A549 (cell line): ENCODE data around the gene CD22. TPM values are rescaled to one million over a fixed set of nuclear protein-coding genes. Genes with fewer than 3 reads are reported as not detected.

Experiments used
- ATAC-seq, 2 experiments: fragments of 200-7000 bp in 1 of 2; fragments of >200 bp in 1 of 2; cut with Nextera tagmentation in 1 of 2; cut with Tn5 transposase in 1 of 2; 3 replicates each; pipeline versions ENCODE4 v1.8.0 to v1.9.1; 2018 to 2020; ENCODE audit warnings: mild to moderate bottlenecking in 1 of 2, moderate library complexity in 1 of 2
- CTCF ChIA-PET: fragments of 300-600 bp; sonication (Branson Sonifier 250); formaldehyde crosslinking; extraction: SDS; loops from one replicate; lab custom pipeline; 2021; ENCODE audit warnings: antibody characterized with exemption, inconsistent platforms; lab: Yijun Ruan, JAX
- POLR2A ChIA-PET: fragments of 350-600 bp; formaldehyde crosslinking; extraction: SDS; loops from one replicate; lab custom pipeline; 2021; ENCODE audit warnings: antibody characterized with exemption, inconsistent platforms; lab: Yijun Ruan, JAX
- DNase-seq, 2 experiments: peaks; one replicate each; pipeline versions ENCODE4 v3.0.0 to v3.0.0-alpha.2; 2011 to 2016; ENCODE audit warnings: low read depth in 1 of 2, low spot score in 1 of 2
- FAIRE-seq: peaks from 2 replicates; lab custom pipeline; 2011; peaks lifted over from hg19 to GRCh38; lab: Jason Lieb, UNC
- H3K27ac ChIP-seq, 2 experiments: fragments of >200 bp; sonication (Bioruptor Twin); formaldehyde crosslinking; 3 replicates each; pipeline ENCODE4 v1.5.1; 2016 to 2017
- H3K4me1 ChIP-seq: fragments of >200 bp; sonication (Bioruptor Twin); formaldehyde crosslinking; 3 replicates; pipeline ENCODE4 v1.6.1; 2016
- H3K4me2 ChIP-seq: fragments of >200 bp; sonication (Bioruptor Twin); formaldehyde crosslinking; 3 replicates; pipeline ENCODE4 v1.6.1; 2016
- H3K4me3 ChIP-seq: fragments of >200 bp; sonication (Bioruptor Twin); formaldehyde crosslinking; 3 replicates; pipeline ENCODE4 v1.5.1; 2016
- H3K9me3 ChIP-seq: fragments of >200 bp; sonication (Bioruptor Twin); formaldehyde crosslinking; 3 replicates; pipeline ENCODE4 v1.6.1; 2016
- CHD4 ChIP-seq: fragments of 200-600 bp; sonication (generic); IDR thresholded peaks from 2 replicates; pipeline ENCODE4 v1.6.1; 2016; ENCODE audit warnings: antibody characterized with exemption, mild to moderate bottlenecking, borderline replicate concordance
- EHMT2 ChIP-seq: fragments of 200-600 bp; sonication (generic); IDR thresholded peaks from 2 replicates; pipeline ENCODE4 v1.6.1; 2016; ENCODE audit warnings: antibody characterized with exemption, low read depth, mild to moderate bottlenecking, moderate library complexity
- HEYL ChIP-seq: fragments of 250-450 bp; sonication (Bioruptor Pico); IDR thresholded peaks from 2 replicates; pipeline ENCODE4 v1.8.0; 2021; ENCODE audit warnings: mild to moderate bottlenecking, moderate library complexity
- HOXA7 ChIP-seq: fragments of 250-450 bp; sonication (Bioruptor Pico); IDR thresholded peaks from 2 replicates; pipeline ENCODE4 v1.5.0; 2020; ENCODE audit warnings: mild to moderate bottlenecking, moderate library complexity
- JUN ChIP-seq, 2 experiments: fragments of >200 bp; sonication (Bioruptor Twin); formaldehyde crosslinking; IDR thresholded peaks; 2 replicates in 1 of 2; 3 replicates in 1 of 2; pipeline ENCODE4 v1.6.1; 2016 to 2017
- KDM5A ChIP-seq: fragments of 200-600 bp; sonication (generic); IDR thresholded peaks from 2 replicates; pipeline ENCODE4 v1.6.1; 2016; ENCODE audit warnings: antibody characterized with exemption, mild to moderate bottlenecking
- NFE2L2 ChIP-seq: fragments of 150-350 bp; conservative IDR thresholded peaks from 2 replicates; pipeline ENCODE4 v1.6.1; 2014; ENCODE audit warnings: low read length
- NPAS2 ChIP-seq: fragments of 250-450 bp; sonication (Bioruptor Pico); IDR thresholded peaks from 2 replicates; pipeline ENCODE4 v1.8.0; 2022; ENCODE audit warnings: mild to moderate bottlenecking, moderate library complexity, borderline replicate concordance
- NR3C1 ChIP-seq: fragments of >200 bp; sonication (Bioruptor Twin); formaldehyde crosslinking; IDR thresholded peaks from 3 replicates; pipeline ENCODE4 v1.6.1; 2017
- RAD21 ChIP-seq, 2 experiments: fragments of >200 bp in 1 of 2; sonication (Bioruptor Twin) in 1 of 2; formaldehyde crosslinking in 1 of 2; IDR thresholded peaks in 1 of 2; conservative IDR thresholded peaks in 1 of 2; 2 replicates in 1 of 2; 3 replicates in 1 of 2; pipeline ENCODE4 v1.6.1; 2012 to 2018; ENCODE audit warnings: inconsistent platforms in 1 of 2
- RARB ChIP-seq: fragments of 250-450 bp; sonication (Bioruptor Pico); IDR thresholded peaks from 2 replicates; pipeline ENCODE4 v1.8.0; 2021; ENCODE audit warnings: mild to moderate bottlenecking, moderate library complexity
- RCOR1 ChIP-seq: fragments of 150-350 bp; IDR thresholded peaks from 2 replicates; pipeline ENCODE4 v1.6.1; 2014; ENCODE audit warnings: antibody characterized with exemption, low read length, low read depth
- ZC3H11A ChIP-seq: fragments of 450-650 bp; IDR thresholded peaks from 2 replicates; pipeline ENCODE4 v1.6.1; 2014; ENCODE audit warnings: antibody characterized with exemption, mild to moderate bottlenecking
- ZNF302 ChIP-seq: fragments of 250-450 bp; sonication (Bioruptor Pico); IDR thresholded peaks from 2 replicates; pipeline ENCODE4 v1.9.0; 2021; ENCODE audit warnings: inconsistent platforms, mild to moderate bottlenecking, moderate library complexity
- ZSCAN20 ChIP-seq: fragments of 250-450 bp; sonication (Bioruptor Pico); IDR thresholded peaks from 2 replicates; pipeline ENCODE4 v1.8.0; 2022; ENCODE audit warnings: mild to moderate bottlenecking, moderate library complexity
- WGBS: methylation state at CpG from one replicate; pipeline ENCODE4 v1.1.6; 2017; ENCODE audit errors: missing lambda C conversion rate; 5-methylcytosine and 5-hydroxymethylcytosine counted together
- polyA plus RNA-seq, 4 experiments: library from polyadenylated mRNA; depleted of rRNA in 3 of 4; stranded (reverse); fragments of >200 nt; fragmentation: RNase III in 1 of 4; extraction: RNeasy Plus Mini Kit Qiagen cat#74134 plus additional on column Dnase treatment in 1 of 4; gene quantifications; 2 replicates in 3 of 4; 3 replicates in 1 of 4; pipeline ENCODE4 v1.2.3, GENCODE V29; 2011 to 2017
- TF ChIP-seq, protein P1 (sequence below): IDR thresholded peaks from 2 replicates; pipeline ENCODE4 v1.6.1; 2012
- TF ChIP-seq, protein P2 (sequence below): fragments of 200-600 bp; sonication (generic); IDR thresholded peaks from 2 replicates; pipeline ENCODE4 v1.6.1; 2016; ENCODE audit warnings: antibody characterized with exemption, mild to moderate bottlenecking, moderate library complexity
- TF ChIP-seq, protein P3 (sequence below): fragments of >200 bp; sonication (Bioruptor Twin); formaldehyde crosslinking; IDR thresholded peaks from 3 replicates; pipeline ENCODE4 v1.5.1; 2016
- TF ChIP-seq, protein P4 (sequence below): IDR thresholded peaks from 2 replicates; pipeline ENCODE4 v1.6.1; 2012
- TF ChIP-seq, protein P5 (sequence below): fragments of 150-350 bp; IDR thresholded peaks from 2 replicates; pipeline ENCODE4 v1.6.1; 2014; ENCODE audit warnings: low read depth, mild to moderate bottlenecking, low read length

The CD22 gene
- polyA plus RNA-seq, 2 of the 4 experiments (the other 2 are of a cell fraction), result 0.05 to 0.14 TPM

DNA sequence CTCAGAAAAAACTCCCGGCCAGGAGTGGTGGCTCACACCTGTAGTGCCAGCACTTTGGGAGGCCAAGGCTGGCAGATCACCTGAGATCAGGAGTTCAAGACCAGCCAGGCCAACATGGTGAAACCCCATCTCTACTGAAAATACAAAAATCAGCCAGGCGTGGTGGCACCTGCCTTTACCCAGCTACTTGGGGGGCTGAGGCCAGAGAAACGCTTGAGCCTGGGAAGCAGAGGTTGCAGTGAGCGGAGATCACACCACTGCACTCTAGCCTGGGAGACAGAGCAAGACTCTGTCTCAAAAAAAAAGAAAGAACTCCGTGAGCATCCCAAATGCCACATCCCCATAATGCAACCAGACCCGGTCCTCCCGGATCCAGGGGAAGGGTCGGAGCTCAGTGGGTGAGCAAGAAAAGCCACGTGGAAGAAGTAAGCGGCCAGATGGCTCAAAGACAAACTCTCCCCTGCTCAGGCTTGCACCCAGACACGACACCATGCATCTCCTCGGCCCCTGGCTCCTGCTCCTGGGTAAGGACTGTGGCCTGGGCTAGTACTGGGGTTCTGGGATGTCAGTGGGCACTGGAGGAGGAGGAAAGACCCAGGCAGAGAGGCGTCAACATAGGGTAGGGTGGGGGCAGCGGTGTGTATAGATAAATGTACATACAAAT is 2.7 kb downstream of the CD22 start:
- CTCF ChIA-PET, result interaction anchor here (0.6 to 3.0 kb wide), 6 partner anchors 8 to 163 kb away, joined by 3 to 16 read pairs (median 4); no protein-coding TSS in a partner anchor
- WGBS, result 21% methylated on average over 14 of the region's 14 CpGs

DNA sequence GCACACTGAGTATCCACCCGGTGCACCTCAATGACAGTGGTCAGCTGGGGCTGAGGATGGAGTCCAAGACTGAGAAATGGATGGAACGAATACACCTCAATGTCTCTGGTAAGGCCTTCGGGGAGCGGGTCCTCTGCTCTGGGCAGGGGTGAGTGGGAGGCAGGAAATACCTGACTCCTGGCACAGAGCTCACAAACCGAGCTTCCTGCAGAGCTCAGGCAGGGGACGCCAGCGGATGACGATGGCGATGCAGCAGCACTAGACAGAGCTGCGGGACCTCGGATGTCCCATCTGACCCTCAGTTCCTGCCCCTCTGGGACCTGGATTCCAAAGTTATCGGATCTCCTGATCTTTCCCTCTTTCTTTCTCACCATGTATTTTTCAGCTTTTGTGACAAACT is 3.8 kb downstream of the CD22 start:
- Histone ChIP-seq H3K9me3 (no peaks in the 10 kb centered on the region), H3K4me2 (no peak overlapping the region), H3K4me3 (no peak overlapping the region), H3K4me1 (no peaks in the 10 kb centered on the region), H3K27ac (no peak overlapping the region)
- ATAC-seq (no peak), FAIRE-seq (no peak), DNase-seq (no peak)
- ChIA-PET POLR2A (no interaction called here), CTCF (interaction anchor here (0.8 to 3.7 kb wide), 9 partner anchors 9 to 288 kb away, joined by 3 to 24 read pairs (median 4); no protein-coding TSS in a partner anchor)
- 59% methylated on average over 12 of the region's 12 CpGs for WGBS
- no peak for TF ChIP-seq NPAS2
- no peak for TF ChIP-seq NFE2L2
- TF ChIP-seq, protein P1, sequence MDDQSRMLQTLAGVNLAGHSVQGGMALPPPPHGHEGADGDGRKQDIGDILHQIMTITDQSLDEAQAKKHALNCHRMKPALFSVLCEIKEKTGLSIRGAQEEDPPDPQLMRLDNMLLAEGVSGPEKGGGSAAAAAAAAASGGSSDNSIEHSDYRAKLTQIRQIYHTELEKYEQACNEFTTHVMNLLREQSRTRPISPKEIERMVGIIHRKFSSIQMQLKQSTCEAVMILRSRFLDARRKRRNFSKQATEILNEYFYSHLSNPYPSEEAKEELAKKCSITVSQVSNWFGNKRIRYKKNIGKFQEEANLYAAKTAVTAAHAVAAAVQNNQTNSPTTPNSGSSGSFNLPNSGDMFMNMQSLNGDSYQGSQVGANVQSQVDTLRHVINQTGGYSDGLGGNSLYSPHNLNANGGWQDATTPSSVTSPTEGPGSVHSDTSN, result no peak
- TF ChIP-seq, protein P2, sequence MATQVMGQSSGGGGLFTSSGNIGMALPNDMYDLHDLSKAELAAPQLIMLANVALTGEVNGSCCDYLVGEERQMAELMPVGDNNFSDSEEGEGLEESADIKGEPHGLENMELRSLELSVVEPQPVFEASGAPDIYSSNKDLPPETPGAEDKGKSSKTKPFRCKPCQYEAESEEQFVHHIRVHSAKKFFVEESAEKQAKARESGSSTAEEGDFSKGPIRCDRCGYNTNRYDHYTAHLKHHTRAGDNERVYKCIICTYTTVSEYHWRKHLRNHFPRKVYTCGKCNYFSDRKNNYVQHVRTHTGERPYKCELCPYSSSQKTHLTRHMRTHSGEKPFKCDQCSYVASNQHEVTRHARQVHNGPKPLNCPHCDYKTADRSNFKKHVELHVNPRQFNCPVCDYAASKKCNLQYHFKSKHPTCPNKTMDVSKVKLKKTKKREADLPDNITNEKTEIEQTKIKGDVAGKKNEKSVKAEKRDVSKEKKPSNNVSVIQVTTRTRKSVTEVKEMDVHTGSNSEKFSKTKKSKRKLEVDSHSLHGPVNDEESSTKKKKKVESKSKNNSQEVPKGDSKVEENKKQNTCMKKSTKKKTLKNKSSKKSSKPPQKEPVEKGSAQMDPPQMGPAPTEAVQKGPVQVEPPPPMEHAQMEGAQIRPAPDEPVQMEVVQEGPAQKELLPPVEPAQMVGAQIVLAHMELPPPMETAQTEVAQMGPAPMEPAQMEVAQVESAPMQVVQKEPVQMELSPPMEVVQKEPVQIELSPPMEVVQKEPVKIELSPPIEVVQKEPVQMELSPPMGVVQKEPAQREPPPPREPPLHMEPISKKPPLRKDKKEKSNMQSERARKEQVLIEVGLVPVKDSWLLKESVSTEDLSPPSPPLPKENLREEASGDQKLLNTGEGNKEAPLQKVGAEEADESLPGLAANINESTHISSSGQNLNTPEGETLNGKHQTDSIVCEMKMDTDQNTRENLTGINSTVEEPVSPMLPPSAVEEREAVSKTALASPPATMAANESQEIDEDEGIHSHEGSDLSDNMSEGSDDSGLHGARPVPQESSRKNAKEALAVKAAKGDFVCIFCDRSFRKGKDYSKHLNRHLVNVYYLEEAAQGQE, result no peak
- no peak for TF ChIP-seq HEYL (CRISPR knock-in tag)
- no peak for TF ChIP-seq RCOR1
- TF ChIP-seq RAD21 (conservative IDR thresholded peaks at IDR 0.05 in 1 of 2, IDR thresholded peaks at IDR 0.05 in 1 of 2), result no peak
- TF ChIP-seq, protein P3, sequence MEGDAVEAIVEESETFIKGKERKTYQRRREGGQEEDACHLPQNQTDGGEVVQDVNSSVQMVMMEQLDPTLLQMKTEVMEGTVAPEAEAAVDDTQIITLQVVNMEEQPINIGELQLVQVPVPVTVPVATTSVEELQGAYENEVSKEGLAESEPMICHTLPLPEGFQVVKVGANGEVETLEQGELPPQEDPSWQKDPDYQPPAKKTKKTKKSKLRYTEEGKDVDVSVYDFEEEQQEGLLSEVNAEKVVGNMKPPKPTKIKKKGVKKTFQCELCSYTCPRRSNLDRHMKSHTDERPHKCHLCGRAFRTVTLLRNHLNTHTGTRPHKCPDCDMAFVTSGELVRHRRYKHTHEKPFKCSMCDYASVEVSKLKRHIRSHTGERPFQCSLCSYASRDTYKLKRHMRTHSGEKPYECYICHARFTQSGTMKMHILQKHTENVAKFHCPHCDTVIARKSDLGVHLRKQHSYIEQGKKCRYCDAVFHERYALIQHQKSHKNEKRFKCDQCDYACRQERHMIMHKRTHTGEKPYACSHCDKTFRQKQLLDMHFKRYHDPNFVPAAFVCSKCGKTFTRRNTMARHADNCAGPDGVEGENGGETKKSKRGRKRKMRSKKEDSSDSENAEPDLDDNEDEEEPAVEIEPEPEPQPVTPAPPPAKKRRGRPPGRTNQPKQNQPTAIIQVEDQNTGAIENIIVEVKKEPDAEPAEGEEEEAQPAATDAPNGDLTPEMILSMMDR, result no peak
- TF ChIP-seq KDM5A, result no peak
- TF ChIP-seq ZNF302 (CRISPR knock-in tag), result no peak
- no peak for TF ChIP-seq ZSCAN20 (CRISPR knock-in tag)
- TF ChIP-seq ZC3H11A, result no peak

More for the DNA sequence above, 2.7 kb downstream of the CD22 start:
- Histone ChIP-seq H3K4me2 (no peak overlapping the region), H3K4me3 (no peak overlapping the region), H3K27ac (no peak overlapping the region), H3K4me1 (no peaks in the 10 kb centered on the region), H3K9me3 (no peaks in the 10 kb centered on the region)
- TF ChIP-seq NR3C1 (no peak), HOXA7 (no peak), CHD4 (no peak), EHMT2 (no peak), JUN (IDR thresholded peaks at IDR 0.05) (no peak), ZSCAN20 (CRISPR knock-in tag) (no peak), NFE2L2 (no peak), RARB (CRISPR knock-in tag) (no peak)
- TF ChIP-seq, protein P4, sequence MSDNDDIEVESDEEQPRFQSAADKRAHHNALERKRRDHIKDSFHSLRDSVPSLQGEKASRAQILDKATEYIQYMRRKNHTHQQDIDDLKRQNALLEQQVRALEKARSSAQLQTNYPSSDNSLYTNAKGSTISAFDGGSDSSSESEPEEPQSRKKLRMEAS, result no peak
- TF ChIP-seq, protein P5, sequence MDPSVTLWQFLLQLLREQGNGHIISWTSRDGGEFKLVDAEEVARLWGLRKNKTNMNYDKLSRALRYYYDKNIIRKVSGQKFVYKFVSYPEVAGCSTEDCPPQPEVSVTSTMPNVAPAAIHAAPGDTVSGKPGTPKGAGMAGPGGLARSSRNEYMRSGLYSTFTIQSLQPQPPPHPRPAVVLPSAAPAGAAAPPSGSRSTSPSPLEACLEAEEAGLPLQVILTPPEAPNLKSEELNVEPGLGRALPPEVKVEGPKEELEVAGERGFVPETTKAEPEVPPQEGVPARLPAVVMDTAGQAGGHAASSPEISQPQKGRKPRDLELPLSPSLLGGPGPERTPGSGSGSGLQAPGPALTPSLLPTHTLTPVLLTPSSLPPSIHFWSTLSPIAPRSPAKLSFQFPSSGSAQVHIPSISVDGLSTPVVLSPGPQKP, result no peak
- DNase-seq (no peak), FAIRE-seq (no peak), ATAC-seq (no peak)
- POLR2A ChIA-PET, result no interaction called here
